NCI-H146 (cell line): ENCODE results near the gene KCTD15.

Source experiments
- DNase-seq: peaks from one replicate; lab custom pipeline; 2025; lab: John Stamatoyannopoulos, UW

The KCTD15 gene

DNA sequence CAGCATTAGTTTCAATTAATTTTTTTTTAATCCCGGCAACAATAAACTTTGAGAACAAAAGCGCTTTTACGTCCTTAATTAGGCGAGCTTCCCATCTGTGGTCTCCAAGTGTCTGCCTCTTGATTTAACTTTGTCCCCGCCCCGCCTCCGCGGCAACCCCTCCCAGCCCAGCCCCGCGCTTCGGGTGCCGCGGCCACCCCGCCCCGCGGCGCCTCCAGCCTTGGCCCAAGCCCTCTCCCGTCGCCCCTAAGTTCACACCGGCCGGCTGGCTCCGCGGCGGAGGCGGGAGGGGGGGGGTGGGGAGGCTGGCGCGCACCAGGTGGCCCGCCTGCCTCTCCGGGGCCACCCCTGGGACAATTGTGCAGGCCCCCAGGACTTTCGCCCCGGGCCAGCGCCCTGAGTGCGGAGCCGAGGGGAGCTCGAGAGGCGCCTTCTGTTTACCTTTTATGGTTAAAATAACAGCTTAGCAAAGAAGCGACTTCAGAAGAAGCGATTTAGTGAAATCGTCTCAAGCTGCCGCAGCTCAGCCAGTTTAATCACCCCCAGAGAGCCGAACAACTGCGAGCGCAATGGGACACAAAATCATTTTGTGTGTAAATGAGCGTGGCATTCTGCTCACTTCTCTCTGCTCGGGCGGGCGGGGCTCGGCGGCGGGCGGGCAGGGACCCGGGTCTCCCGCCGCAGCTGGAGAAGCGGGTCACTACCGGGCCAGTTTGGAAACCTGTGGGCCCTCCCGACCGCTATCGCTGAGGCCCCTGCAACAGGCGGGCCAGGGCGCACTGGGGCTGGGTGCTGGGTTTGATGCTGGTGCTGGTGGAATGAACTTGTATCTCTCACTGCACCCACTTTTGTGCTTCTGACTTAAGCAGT lies 1.4 kb downstream of the KCTD15 start:
- no peak for DNase-seq

DNA sequence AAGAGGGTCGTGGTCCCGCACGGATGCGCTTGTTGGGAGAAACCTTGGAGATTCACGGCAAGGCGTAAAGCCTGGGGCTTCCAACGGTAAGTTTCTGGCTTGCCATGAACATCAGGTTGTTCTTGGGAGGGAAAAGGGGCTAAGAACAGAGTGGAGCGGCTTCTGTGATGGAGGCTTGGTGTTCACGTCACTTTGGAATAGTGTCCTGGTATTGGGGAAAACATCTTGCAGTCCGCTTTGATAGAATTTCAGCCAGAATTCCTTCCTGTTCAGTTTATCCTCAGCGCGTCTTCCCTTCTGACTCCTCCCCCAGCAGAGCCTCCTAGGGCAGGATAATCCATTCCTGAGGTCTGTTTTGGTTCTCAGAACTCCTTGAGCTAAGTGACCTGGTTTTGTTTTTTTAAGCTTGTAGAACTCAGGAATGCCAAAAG lies 2.0 kb downstream of the KCTD15 start:
- no peak for DNase-seq

DNA sequence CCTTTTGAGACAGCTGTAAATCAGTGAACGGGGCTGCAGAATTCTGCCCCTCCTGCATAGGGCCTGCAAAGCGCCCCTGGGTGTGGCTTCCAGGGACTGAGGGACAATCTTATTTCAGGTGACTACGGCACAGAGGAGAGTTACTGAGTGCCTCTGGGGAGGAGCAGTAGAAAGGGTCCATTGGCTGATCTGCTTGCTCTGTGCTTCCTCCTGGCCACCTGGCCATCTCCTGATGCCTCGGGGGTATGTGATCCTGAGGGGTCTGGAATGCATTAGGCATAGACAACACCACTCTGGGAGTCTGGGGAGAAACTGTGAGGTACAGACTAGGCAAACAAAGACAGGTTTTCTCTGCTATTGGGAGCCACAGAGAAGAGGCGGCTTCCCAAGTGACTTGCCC lies 2.8 kb downstream of the KCTD15 start:
- no peak for DNase-seq

DNA sequence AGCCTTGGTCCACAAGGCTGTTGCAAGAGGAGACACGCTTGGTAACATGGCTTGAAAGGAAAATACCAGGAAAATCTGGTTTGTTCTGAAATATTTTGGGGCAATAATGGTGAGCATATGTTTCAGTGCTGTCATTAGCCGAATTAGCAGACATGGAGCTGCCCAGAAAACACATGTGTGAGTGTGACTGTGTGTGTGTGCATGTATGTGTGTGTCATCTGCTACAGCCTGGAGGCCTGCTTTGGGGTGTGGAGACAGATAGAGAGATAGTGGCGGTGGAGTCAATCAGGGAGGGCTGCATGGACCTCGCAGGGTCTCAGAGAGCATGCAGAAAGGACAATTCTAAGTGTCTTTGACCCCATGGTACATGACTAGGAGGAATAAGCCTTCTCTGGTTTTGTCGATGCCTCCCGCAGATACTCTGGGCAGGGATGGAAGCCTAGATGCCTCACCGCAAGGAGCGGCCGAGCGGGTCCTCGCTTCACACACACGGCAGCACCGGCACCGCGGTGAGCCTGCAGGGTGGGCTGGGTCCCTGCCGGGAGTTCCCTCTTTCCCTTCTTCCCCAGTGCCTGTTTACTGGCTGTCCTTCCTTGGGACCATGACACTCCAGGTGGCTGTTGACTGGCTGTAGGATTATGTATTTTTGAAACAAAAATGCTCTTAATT lies 3.5 kb downstream of the KCTD15 start:
- DNase-seq: no peak

DNA sequence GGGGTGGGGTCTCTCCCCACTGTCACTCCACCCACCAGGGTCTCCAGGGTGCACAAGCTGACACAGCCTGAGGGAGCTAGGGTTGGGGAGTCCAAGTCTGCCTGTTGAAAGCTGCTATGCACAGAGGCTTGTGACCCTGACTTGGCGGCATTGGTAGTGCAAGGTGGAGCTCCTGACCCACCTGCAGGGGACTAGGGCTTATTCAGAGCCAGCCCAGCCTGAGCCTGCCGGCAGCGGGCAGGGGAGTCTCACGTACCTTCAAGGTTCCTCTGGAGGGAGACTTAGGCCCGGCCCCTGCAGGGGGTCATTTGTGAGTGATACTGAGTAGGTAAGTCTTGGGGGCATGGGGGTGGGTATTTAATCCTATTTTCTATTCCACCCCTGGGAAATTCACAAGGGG lies 4.7 kb downstream of the KCTD15 start:
- DNase-seq: no peak

DNA sequence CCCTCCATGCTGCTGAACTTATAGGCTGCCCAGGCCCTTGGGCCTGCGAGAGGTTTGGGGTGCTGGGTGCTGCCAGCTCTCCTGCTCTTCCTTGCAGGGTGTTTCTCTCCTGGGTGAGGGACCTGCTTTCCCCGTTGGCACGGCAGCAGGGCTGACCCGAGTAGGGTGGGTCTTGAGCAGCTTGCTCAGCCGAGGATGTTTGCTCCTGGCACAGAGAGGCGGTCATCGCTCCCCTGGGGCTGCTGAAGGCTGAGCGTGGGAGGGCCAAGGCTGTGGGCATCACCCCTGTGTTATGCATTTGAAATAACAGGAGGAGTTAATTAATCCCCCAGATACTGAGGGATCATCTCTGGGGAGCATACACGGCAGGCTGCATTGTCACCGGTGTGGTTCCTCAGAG lies 5.3 kb downstream of the KCTD15 start:
- DNase-seq: no peak

DNA sequence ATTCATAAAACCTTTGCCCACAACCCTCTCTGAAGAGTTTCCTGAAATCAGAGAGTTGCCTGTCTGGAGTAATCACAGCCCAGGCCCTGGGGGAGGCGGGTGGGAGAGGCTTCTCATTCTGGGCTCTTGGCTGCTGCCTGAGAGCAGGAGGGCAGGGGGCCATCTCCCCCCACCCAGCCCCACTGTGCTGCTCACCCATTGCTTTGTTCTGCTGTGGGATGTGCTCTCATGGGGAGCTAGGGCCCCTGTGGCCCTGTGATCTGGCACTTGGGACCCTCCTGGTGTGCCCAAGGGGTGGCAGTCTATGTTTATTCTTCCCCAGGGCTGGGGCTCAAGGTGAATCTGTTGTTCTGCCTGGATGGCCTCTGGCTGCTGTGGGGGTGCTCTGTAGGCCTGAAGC lies 6.1 kb downstream of the KCTD15 start:
- DNase-seq: no peak

DNA sequence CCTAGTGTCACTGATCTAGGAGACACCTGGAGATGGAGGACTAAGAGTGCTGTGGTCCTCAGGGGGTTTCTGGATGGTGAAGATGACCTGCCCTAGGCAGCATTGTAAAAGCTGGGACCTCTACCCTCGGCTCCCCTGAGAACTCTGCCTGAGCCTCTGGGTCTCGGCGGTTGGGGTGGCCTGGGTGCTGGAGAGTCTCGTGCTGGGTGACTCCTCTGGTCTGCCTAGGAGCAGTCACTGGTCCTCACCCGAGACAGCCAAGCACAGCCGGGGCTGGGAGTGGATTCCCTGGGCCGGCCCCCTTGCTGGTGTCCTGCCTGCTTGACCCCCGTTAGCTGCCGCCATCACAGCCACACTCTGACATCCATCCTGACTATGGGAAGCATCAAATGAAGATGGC lies 6.7 kb downstream of the KCTD15 start:
- no peak for DNase-seq

DNA sequence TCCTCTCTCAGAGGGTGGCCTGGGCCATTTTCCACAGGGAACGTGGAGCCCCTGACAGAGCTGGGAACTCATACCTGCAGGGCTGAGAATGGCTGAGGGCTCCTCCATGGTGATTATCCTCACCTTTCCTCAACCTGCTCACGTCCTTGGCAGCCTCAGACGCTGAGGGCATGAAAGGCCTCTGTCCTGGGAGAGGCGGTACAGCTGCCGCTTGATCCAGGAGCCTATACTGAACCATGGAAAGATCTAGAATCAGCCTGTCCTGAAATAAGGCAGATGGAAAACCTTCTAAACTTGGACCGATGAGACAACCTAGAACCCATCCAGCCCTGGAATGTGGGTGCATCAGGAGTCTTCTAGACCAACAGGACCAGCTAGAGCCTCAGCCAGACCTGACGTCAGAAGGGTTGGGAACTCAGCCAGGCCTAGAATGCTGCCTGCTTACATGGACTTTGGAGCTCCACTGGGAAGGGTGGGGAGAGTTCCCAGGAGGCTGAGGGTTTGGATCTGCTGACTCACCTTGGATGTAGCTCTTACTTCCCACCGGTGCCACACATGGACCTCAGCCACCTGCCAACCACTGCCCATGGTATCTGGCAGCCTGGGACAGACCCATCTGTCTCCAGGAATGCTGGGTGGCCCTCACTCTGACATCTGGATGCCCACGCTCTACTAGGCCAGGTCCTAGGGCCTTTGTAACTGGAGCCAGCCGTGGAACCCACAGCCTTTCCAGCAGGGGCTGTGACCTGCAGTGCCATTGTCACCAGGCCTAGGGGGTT lies 7.5 kb downstream of the KCTD15 start:
- no peak for DNase-seq

DNA sequence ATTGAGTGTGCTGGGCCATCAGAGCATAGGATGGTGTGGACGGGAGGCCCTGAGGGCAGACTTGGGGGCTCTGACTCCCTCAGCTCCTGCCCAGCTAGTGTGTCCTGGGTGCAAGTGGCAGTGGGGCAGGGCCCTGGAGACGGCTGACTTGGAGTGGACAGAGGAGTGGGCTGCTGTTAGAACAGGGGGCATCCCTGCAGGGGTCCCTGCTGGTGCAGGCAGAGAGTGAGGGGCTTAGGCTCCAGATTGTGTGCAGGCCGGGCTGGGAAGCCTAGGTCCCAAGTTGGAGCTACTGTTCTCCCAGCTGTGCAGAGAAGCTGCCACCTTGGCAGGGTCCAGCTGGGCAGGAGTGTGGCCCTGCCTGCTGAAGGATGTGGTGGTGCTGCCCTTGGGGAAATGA lies 8.6 kb downstream of the KCTD15 start:
- DNase-seq: no peak

DNA sequence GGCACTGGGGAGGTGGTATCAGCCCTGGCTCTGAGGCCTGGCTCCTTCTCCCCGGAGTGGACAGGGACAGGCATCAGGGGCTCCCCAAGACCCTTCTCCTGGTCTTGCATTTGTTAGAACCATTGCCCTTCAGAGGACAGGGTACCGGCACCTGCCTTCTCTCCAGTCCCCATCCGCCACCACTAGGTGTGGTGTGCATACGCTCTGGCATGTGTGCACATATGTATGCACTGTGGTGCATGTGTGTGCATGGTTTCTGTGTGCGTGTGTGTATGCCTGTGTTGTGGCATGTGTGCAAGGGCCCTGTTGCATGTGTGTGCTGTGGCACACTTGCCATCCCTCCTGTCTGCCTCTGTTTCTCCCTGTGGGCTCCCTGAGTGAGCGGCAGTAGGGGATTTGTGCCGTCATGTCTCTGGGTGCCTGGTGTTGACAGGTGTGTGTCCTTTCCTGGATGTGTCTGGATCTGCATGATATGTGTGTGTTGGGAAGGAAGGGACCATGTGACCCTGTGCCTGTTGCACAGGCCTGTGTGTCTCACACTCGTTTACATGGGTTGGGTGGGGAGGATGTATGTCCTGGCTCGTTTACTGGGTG lies 9.3 kb downstream of the KCTD15 start:
- no peak for DNase-seq

DNA sequence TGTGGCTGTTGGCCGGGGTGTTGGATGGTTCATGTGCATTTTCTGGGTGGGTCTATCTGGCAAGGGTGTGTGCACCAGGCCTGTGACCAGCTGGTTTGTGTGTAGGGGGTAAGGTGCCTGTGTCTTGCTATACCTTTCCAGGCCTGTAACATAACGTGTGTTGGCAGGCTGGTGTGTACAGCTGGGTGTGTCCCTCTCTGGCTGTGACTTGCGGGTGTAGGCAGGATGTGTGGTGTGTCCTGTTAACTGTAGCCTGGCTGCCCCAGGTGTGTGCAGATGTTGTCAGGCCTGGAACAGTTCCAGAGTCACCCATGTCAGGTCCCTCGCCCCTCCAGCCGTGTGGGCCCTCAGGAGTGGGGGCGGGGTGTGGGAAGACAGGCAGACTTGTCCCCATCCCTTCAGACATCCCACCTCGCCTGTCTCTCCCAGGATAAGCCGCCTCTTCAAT lies 9.8 kb downstream of the KCTD15 start:
- no peak for DNase-seq

DNA sequence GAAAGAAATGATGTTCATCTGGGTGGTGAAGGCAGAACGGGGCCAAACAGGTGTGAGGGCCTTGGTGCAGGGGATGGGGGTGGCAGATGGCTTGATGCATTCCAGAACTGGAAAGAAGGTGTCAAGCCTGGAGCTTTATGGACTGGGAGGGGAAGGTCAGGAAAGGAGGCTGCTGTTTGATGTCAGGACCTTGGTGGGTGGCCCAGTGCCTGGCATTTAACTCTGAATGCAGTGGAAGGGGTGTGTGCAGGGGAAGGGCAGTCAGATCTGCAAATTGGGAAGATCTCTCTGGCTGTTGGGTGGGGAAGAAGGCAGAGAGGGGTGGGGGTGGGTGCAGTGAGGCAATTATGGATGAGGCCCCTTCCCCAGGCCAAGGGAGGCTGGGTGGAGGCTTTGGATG lies 11.7 kb downstream of the KCTD15 start:
- no peak for DNase-seq

DNA sequence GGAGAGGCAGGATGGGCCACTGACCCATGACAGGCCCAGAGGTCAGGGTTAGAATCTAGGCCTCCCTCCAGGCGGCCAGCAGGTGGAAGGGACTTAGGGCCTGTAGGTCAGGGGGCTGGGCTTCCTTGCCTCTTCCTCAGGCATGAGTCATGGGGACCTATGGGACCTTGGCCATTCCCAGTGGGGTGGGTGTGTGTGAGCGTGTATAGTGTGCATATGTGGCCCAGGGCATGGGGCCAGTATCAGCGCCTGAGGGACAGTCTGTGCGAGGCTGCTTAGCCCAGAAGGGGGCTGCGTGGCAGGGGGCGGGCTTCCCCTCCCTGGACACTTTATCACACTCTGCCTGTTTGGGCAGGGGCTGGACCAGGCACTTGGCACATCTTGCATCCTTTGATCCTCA lies 13.3 kb downstream of the KCTD15 start:
- no peak for DNase-seq

DNA sequence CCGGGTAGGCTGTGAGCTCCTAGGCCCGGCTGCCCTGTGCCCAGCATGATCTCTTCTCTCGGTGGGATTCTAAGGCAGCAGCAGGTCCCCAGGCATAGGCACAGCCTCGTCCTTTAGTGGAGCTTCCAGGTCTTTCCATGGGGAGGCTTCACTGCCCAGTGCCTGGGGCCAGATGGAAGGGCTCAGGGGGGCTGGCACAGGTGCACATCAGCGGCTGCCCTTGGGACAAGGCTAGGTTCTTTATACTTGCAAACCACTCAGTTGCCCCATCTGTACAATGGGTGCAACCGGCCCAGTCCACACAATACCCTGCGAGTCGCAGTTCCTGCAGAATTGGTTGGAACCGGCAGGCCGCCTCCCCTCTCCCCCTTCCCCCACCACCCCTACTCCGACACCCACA lies 14.2 kb downstream of the KCTD15 start:
- no peak for DNase-seq

DNA sequence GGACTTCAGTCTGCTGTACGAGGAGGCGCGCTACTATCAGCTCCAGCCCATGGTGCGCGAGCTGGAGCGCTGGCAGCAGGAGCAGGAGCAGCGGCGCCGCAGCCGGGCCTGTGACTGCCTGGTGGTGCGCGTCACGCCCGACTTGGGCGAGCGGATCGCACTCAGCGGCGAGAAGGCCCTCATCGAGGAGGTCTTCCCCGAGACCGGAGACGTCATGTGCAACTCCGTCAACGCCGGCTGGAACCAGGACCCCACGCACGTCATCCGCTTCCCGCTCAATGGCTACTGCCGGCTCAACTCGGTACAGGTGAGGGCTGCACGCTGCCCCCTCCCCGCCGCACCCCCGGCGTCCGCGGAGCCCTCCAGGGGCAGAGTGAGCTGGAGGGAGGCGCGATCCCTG lies 14.6 kb downstream of the KCTD15 start:
- no peak for DNase-seq

DNA sequence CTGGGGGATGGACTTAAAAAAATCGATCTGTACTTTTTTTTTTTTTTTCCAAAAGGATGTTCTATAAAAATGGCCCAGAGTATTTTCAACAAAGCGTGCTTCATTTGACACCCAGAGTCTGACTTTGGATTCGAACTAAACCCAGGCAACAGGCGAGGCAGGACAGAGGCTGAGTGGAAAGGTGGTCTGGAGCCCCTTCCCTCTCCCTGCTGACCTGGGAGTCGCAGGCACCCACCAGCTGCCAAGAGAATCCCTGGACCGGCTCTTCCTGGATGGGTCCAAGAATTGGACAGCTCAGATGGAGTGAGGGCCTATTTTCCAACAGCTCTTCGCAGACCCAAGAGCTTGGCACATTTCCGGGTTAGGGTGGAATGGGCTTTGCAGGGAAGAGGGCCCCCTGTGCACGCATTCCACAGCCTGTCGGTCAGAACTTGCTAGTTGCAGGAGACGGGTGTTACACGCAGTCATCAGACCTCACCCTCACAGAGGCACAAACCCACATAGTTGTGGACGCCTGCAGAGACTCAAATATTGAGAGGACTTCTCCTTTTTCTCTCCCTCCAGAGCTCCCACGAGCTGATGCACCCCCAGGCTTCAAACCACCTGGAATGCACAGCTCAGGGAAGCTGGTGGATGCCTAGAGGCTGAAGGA lies 15.2 kb downstream of the KCTD15 start:
- no peak for DNase-seq

DNA sequence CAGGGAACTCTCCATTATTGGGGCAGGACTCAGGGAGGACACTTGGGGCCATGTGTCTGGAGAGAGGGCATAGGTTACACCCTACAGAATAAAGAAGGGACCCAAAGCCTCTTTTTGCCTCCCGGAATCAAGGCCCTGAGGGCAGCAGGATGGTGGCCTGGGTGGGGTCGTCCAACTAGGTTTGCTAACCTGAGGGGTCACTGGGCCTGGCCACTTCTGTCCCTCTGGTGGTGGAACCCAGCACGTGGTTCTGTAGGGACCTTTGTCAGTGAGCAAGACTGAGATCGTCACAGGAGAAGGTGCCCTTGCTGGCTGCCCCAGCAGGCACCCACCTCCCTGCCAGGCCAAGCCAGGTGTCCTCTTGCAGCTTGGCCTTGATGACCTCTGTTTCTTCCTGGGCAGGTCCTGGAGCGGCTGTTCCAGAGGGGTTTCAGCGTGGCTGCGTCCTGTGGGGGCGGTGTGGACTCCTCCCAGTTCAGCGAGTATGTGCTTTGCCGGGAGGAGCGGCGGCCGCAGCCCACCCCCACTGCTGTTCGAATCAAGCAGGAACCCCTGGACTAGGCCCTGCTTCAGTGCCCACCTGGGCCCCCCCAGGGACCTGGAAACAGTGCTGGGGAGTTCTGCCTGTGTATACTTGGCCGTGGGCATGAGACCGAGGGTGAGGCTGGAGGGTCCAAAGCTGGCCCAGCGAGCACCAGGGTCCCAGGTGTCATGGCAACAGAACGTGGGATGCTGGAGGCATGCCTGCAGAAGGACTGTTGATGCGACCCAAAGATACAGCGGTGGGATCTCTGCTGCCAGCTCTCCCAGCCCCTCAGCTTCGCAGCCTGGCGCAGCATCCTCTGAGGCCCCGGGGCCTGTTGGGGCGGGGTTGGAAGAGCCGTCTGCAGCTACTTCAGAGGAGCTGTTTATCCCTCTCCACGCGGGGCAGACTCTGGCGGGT lies 16.0 kb downstream of the KCTD15 start:
- no peak for DNase-seq

DNA sequence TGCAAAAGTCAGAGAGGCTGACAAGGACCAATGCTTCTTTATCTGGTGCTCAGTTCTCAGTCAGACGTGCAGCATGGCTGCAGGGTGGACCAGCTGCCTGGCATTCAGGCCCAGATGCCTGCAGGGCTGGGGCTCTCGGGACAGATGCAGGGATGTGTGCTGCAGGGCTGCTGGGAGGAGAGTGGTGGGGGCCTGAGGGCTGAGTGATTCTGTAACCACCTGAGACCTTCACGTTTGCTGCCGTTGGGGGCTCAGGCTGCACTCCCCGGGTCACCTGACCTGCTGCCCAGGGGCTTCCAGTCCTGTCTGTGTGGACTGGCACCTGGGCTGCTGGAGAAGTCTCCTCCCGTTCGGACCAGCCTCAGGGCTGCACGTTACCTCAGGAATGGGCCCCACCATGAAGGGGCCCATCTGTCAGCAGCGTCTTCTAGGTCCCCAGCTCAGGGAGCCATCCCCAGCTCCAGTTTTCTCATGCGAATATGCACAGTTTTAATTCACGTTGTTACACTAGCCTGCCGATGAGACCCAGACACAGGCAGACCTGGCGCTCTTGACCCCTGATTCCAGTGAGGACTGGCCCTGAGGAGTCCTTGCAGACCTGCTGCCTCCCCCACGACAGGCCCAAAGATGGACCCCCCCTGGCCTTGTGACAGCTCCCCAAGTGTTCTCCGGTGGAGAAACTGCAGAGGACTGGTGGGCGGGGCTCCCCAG lies 16.9 kb downstream of the KCTD15 start:
- no peak for DNase-seq
